DMS79 treated with DMSO at 0.1 percent for 48 hours (cell line): ENCODE data around the gene FAM136A.
"Not testable (repeated sequence)": the region's sequence is repeated elsewhere in the genome, so short reads cannot be mapped to it uniquely, and the experiment has no call there.

ENCODE experiments used
- DNase-seq: peaks from one replicate; lab custom pipeline; 2025; lab: John Stamatoyannopoulos, UW

The FAM136A gene

GRCh38 chr2:70297828-70298227 lies 4.0 kb downstream of the FAM136A start:
- DNase-seq: not testable (repeated sequence)

- no peak for DNase-seq
These were observed 18.2 kb downstream of the FAM136A start for GRCh38 chr2:70283500-70284191.

GRCh38 chr2:70282439-70282838 lies 19.4 kb downstream of the FAM136A start:
- DNase-seq: no peak

- DNase-seq: peak; percentile 28
These were observed 21.5 kb downstream of the FAM136A start for GRCh38 chr2:70280242-70280798.

- no peak for DNase-seq
These were observed 31.5 kb downstream of the FAM136A start for GRCh38 chr2:70270323-70270722.

- not testable (repeated sequence) for DNase-seq
These were observed 32.2 kb downstream of the FAM136A start for GRCh38 chr2:70269422-70270302.

GRCh38 chr2:70266925-70267324 lies 34.9 kb downstream of the FAM136A start:
- DNase-seq: not testable (repeated sequence)

GRCh38 chr2:70261501-70261900 lies 40.4 kb downstream of the FAM136A start:
- DNase-seq: no peak

GRCh38 chr2:70258532-70258875 lies 43.4 kb downstream of the FAM136A start:
- peak; percentile 57 for DNase-seq

GRCh38 chr2:70255637-70256314 lies 46.1 kb downstream of the FAM136A start:
- no peak for DNase-seq

- DNase-seq: no peak
These were observed 51.4 kb downstream of the FAM136A start for GRCh38 chr2:70250434-70250833.

GRCh38 chr2:70248181-70248847 lies 53.6 kb downstream of the FAM136A start, which contains the start of gene TIA1:
TIA1 (minus strand) TSS chr2:70248628; CDS start chr2:70248430, 198 bp downstream.
- peak; percentile 99 for DNase-seq

- peak; percentile 84 for DNase-seq
These were observed 54.3 kb downstream of the FAM136A start for GRCh38 chr2:70247364-70248180.
